Measurements from ENCODE around the gene EIF2AK2.

EIF2AK2 gene

GRCh38 chr2:37060446-37060845, 96.3 kb downstream of the EIF2AK2 start:
- no peak for DNase-seq (ENCODE audit: low spot score)
- in situ Hi-C loops (cut with MboI; ENCODE audit: low sequenced_read_pairs, unreplicated experiment), result no loop called here
- no peak for TF ChIP-seq CTCF (IDR thresholded peaks at IDR 0.05; ENCODE audit: borderline replicate concordance, control extremely low read depth, extremely low read depth, insufficient read depth, missing control alignments)

DNA sequence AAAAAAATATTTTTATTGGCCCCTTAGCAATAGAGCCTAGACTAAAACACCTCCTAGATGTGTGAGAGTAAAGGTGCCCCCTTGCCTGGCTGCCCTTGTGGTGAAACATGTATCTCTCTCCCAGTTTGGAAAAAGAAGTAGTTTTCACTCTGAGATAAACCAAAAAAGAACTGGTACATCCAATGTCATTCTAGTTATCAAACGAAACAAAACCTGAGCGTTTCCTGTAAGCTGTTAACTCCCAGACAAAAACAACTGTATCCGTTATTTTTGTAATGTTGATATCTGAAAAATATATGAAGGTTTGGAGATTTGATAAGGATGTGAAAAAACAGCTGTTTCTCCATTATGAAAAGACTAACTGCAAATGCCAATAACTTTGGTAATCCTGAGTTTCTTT, 96.9 kb downstream of the EIF2AK2 start:
- no peak for TF ChIP-seq CTCF (IDR thresholded peaks at IDR 0.05; ENCODE audit: borderline replicate concordance, control extremely low read depth, extremely low read depth, insufficient read depth, missing control alignments)
- in situ Hi-C loops (cut with MboI; ENCODE audit: low sequenced_read_pairs, unreplicated experiment), result no loop called here
- no peak for DNase-seq (ENCODE audit: low spot score)

GRCh38 chr2:37052600-37053332, 104.0 kb downstream of the EIF2AK2 start:
- in situ Hi-C loops (cut with MboI; ENCODE audit: low sequenced_read_pairs, unreplicated experiment), result no loop called here
- DNase-seq (ENCODE audit: low spot score), result no peak
- TF ChIP-seq CTCF (IDR thresholded peaks at IDR 0.05; ENCODE audit: borderline replicate concordance, control extremely low read depth, extremely low read depth, insufficient read depth, missing control alignments), result no peak

Measured in GM13976 (cell line).